GF-D8 (cell line): ENCODE data around the gene MAGI2.

Experiments used
- DNase-seq: peaks from one replicate; lab custom pipeline; 2025; lab: John Stamatoyannopoulos, UW

Gene MAGI2

GRCh38 chr7:78407031-78407430 is 1046.4 kb downstream of the MAGI2 start:
- no peak for DNase-seq

GRCh38 chr7:78406531-78406930 is 1046.9 kb downstream of the MAGI2 start:
- DNase-seq = no peak

GRCh38 chr7:78402096-78402495 is 1051.4 kb downstream of the MAGI2 start:
- no peak for DNase-seq

- no peak for DNase-seq
Measured at GRCh38 chr7:78400038-78400437, 1053.4 kb downstream of the MAGI2 start.

- no peak for DNase-seq
Measured at GRCh38 chr7:78399033-78399769, 1054.3 kb downstream of the MAGI2 start.

GRCh38 chr7:78398576-78398975 is 1054.9 kb downstream of the MAGI2 start:
- no peak for DNase-seq

- DNase-seq = no peak
Measured at GRCh38 chr7:78398081-78398480, 1055.4 kb downstream of the MAGI2 start.

GRCh38 chr7:78396210-78396609 is 1057.3 kb downstream of the MAGI2 start:
- DNase-seq = no peak

GRCh38 chr7:78395298-78396036 is 1058.0 kb downstream of the MAGI2 start:
- no peak for DNase-seq

- DNase-seq = no peak
Measured at GRCh38 chr7:78389022-78389421, 1064.4 kb downstream of the MAGI2 start.

- DNase-seq = no peak
Measured at GRCh38 chr7:78386520-78386919, 1066.9 kb downstream of the MAGI2 start.

GRCh38 chr7:78383096-78383880 is 1070.2 kb downstream of the MAGI2 start:
- no peak for DNase-seq

- DNase-seq = no peak
Measured at GRCh38 chr7:78379148-78379547, 1074.3 kb downstream of the MAGI2 start.

GRCh38 chr7:78377532-78377931 is 1075.9 kb downstream of the MAGI2 start:
- no peak for DNase-seq

- DNase-seq = no peak
Measured at GRCh38 chr7:78370936-78371335, 1082.5 kb downstream of the MAGI2 start.

- DNase-seq = no peak
Measured at GRCh38 chr7:78368771-78369170, 1084.7 kb downstream of the MAGI2 start.

GRCh38 chr7:78367280-78367773 is 1086.1 kb downstream of the MAGI2 start:
- no peak for DNase-seq

GRCh38 chr7:78363866-78364265 is 1089.6 kb downstream of the MAGI2 start:
- no peak for DNase-seq

GRCh38 chr7:78359836-78360235 is 1093.6 kb downstream of the MAGI2 start:
- DNase-seq = no peak

GRCh38 chr7:78357709-78358108 is 1095.8 kb downstream of the MAGI2 start:
- DNase-seq = no peak

GRCh38 chr7:78355834-78356233 is 1097.6 kb downstream of the MAGI2 start:
- no peak for DNase-seq

GRCh38 chr7:78350926-78351325 is 1102.5 kb downstream of the MAGI2 start:
- no peak for DNase-seq

GRCh38 chr7:78350391-78350790 is 1103.1 kb downstream of the MAGI2 start:
- DNase-seq = no peak
